MM.1S (cell line): ENCODE measurements around the gene RPL7A.

Experiments used
- EZH2 ChIP-seq: fragments of 300-600 bp; sonication (generic); optimal IDR thresholded peaks from 2 replicates; pipeline ENCODE3; 2017; ENCODE audit warnings: low read depth, mild to moderate bottlenecking, antibody characterized with exemption, low read length, mixed read lengths
- EZH2phosphoT487 ChIP-seq: fragments of 300-600 bp; sonication (generic); IDR thresholded peaks from 2 replicates; pipeline ENCODE4 v1.6.1; 2018; ENCODE audit warnings: antibody characterized with exemption, low read length
- TF ChIP-seq, protein P1 (sequence below): fragments of 300-600 bp; sonication (generic); IDR thresholded peaks from 2 replicates; pipeline ENCODE4 v1.5.1; 2016; ENCODE audit warnings: antibody characterized with exemption, low read length, mixed read lengths

DNA sequence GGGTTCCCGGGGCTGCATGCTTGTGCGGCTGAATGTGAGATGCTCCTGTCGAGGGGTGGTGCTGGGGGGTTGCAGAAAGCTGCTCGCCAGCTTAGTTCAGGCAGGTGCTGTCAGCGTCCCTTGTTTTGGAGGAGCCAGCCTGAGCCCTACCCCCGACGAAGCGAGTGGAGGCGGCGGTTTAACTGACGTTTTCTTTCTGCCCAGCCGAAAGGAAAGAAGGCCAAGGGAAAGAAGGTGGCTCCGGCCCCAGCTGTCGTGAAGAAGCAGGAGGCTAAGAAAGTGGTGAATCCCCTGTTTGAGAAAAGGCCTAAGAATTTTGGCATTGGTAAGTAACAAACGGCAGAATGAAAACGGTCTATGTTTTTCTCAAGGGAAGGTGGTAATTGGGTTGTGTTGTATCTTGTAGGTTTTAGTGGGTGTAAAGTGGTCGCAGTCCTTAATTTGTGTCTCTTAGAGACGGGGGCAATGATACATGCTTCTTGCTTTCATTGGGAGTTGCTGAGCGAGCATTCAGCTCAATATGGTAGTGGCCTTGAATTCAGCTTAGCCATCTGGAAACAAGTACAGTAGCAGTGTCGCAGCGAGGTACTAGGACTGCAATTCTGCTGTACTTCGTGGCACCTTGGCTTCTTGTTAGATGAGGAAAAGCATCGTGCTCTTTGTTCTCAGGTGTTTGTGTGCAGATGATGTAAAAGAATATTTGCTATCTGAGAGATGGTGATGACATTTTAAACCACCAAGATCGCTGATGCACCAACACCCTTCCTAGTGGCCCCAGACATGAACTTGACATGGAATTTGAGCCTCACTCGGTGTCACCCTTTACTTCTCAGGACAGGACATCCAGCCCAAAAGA lies 928 bp downstream of the RPL7A start:
- TF ChIP-seq EZH2 (no peak), EZH2phosphoT487 (no peak)
- TF ChIP-seq, protein P1, sequence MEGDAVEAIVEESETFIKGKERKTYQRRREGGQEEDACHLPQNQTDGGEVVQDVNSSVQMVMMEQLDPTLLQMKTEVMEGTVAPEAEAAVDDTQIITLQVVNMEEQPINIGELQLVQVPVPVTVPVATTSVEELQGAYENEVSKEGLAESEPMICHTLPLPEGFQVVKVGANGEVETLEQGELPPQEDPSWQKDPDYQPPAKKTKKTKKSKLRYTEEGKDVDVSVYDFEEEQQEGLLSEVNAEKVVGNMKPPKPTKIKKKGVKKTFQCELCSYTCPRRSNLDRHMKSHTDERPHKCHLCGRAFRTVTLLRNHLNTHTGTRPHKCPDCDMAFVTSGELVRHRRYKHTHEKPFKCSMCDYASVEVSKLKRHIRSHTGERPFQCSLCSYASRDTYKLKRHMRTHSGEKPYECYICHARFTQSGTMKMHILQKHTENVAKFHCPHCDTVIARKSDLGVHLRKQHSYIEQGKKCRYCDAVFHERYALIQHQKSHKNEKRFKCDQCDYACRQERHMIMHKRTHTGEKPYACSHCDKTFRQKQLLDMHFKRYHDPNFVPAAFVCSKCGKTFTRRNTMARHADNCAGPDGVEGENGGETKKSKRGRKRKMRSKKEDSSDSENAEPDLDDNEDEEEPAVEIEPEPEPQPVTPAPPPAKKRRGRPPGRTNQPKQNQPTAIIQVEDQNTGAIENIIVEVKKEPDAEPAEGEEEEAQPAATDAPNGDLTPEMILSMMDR: no peak
